GM18517 (cell line): Measurements from ENCODE around the gene ATF7.

Experiments
- ATAC-seq: cut with Tn5 transposase; IDR thresholded peaks from one replicate; pipeline ENCODE4 v1.9.1; 2021; ENCODE audit warnings: mild to moderate bottlenecking, moderate library complexity; ENCODE audit not compliant: unreplicated experiment

ATF7 gene

DNA sequence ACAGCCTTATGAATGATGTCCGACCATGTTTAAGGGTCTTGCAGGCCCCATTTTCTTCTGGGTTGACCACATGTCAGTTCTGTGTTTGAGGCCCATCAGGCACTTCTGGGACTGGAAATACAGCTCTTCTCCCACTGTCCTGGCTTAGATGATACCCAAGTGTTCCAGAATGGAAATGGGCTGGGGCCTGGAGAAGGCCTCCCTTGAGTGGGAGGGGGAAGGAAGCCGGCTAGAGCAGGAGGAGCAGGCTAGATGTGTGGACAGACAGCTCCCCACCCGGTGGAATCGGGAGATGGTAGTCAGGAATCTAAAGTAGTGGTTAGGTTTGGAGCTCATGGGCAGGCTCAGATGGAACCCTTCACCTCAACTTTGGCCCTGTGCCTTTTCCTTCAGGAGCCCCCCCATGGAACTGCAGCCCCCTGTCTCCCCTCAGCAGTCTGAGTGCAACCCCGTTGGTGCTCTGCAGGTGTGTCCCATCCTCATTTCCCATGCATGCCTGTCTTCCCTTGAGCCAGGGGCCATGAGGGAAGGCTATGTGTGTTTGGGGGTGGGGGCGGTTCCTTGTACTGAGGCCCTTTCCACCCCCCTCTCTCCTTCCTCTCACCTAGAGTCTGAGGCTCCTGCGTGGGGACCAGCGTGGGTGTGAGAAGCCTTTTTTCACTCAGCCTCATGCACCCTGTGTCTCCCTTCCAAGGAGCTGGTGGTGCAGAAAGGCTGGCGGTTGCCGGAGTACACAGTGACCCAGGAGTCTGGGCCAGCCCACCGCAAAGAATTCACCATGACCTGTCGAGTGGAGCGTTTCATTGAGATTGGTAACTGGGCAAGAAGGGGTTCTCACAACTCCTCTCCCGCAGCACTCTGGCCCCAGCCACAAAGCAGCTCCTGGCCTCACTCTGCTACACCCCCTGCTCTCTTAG is 121.9 kb downstream of the ATF7 start:
- no peak for ATAC-seq

DNA sequence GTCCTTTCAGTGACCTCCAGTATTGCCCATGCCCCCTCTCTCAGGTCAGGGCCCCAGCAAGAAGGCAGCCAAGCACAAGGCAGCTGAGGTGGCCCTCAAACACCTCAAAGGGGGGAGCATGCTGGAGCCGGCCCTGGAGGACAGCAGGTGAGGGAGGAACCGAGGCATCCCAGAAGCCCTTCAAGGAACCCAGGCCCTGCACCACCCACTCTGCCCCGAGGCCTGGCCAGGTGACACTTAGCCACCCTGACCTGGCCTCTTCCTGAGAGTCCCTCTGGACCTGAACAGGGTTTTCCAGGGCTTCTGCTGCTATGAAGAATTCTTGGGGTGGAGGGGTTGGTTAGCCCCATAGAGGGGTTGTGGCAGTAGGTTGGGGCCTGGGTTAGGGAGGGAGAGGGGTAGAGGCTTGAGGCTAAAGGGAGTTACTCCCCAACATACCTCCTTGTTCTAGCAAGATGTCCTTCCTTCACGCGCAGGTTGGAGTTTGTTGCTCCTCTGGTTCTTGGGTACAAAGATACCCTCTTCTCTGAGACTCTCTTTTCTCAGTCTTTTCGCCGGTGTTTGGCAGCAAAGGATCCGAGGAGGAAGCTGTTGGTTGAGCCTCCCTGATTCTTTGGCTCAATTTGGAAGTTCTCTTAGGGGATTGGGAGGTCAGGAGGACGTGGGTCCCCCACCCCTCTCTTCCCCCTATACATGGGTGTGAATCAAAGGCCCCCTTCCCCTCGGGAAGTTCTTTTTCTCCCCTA is 123.0 kb downstream of the ATF7 start:
- ATAC-seq, result no peak

GRCh38 chr12:53502331-53502730 is 123.9 kb downstream of the ATF7 start:
- ATAC-seq, result no peak

GRCh38 chr12:53501615-53502181 is 124.5 kb downstream of the ATF7 start:
- no peak for ATAC-seq

DNA sequence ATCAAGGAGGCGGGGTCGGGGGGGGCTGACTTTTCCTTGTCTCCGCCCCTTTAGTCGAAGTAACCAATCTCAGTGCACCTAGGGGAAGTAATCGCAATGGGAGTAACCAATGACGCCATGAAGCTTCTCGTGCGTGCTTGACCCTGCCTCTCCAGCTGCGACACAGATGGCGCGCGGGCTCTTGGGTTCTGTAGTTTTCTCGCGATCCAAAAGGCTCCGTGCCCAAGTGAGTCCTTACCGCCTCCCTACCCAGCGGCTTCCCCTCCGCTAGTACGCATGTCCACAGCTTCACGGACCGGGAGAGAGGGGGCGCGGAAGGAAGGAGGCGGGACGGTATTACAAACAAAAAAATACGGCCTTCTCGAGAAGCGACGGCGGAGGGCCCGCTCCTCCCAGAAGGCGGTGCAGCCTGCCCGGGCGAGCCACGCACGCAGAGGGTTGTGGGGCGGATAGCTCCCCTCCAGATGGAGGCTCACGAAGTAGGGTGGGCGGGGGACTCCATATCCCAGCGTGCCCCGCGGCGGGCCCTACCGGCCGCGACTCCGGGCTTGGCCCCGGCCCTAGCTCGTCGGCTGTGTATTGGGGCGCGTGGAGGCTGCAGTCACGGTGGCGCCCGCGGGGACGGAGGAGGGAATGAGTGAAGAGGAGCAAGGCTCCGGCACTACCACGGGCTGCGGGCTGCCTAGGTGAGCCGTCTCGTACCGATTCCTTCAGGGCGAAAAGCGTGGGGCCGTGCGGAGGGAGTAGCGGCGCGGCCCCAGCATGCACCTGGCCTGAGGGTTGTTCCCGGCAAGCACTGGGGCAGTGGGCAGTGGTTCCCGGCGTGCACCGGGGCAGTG is 125.2 kb downstream of the ATF7 start, which contains the start of gene TARBP2:
Gene TARBP2, plus strand, starts transcription at position 508 of the 839 bp plus-strand sequence. Its CDS starts 126 bp downstream, at position 634.
- peak; percentile 81 for ATAC-seq

DNA sequence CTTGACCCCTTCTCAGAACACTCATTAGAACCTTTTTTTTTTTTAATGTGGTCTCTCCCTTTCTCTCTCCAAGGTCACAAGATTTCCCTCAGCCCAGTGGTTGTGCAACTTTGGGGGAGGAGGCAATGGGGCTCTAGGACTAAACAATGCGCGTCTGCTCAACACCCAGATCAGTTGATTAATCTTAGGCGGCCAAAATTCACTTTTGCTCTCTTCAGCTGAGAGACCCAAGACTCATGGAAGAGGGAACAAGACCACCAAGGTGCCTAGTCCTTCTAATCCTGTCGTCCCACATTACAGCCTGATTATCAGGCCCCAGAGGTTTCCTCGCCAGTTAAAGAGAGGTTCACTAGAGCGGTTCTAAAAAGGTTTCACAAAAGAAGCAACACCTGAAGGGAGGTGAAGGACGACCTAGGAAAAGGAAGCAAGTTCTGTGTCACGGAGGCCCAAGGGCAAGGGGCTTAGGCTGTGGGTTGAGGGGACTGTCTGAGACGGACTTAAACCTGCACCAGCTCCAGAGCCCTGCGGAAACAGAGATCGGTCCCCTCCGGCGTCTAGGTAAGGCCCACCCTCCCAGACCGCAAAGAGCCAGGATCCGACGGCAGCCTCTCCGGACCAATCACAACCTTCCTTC is 125.9 kb downstream of the ATF7 start:
- no peak for ATAC-seq

- ATAC-seq, result no peak
Measured at GRCh38 chr12:53499266-53500141, 126.7 kb downstream of the ATF7 start, which contains the start of gene MAP3K12. Gene MAP3K12 (minus strand): TSS chr12:53499458. CDS start chr12:53487391, 12,067 bp downstream.

DNA sequence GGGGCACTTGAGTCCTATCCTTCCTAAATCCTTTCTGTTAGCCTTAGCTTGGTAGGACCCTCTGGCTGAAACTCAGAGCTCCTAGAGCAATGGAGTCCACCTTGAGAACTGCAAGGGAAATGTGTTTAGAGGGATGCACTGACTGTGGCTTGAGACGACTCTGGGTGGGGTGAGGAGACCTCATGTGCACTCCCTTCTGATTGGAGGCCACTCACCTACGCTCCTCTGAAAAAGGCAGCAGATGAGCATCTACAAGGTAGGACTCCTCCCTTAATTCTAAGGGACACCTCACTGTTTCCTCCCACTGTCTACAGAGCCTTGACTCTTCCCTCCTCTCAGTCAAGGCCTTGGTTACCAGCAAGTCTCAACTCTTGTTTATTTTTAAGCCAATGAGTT is 127.9 kb downstream of the ATF7 start:
- ATAC-seq, result no peak

- no peak for ATAC-seq
Measured at GRCh38 chr12:53497461-53497860, 128.7 kb downstream of the ATF7 start.

DNA sequence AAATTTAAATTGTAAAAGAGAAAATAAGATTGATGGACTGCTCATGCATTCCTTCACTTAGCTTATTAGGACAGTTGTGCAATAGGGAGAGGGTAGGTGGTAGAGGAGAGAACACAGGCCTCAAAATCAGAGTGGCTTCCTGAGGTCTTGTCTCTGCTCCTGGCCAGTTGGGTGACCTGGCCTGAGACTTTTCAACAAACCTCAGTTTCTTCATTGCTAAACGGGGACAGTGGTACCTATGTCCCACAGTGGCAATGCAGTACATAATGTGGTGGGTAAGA is 129.5 kb downstream of the ATF7 start:
- ATAC-seq, result no peak

DNA sequence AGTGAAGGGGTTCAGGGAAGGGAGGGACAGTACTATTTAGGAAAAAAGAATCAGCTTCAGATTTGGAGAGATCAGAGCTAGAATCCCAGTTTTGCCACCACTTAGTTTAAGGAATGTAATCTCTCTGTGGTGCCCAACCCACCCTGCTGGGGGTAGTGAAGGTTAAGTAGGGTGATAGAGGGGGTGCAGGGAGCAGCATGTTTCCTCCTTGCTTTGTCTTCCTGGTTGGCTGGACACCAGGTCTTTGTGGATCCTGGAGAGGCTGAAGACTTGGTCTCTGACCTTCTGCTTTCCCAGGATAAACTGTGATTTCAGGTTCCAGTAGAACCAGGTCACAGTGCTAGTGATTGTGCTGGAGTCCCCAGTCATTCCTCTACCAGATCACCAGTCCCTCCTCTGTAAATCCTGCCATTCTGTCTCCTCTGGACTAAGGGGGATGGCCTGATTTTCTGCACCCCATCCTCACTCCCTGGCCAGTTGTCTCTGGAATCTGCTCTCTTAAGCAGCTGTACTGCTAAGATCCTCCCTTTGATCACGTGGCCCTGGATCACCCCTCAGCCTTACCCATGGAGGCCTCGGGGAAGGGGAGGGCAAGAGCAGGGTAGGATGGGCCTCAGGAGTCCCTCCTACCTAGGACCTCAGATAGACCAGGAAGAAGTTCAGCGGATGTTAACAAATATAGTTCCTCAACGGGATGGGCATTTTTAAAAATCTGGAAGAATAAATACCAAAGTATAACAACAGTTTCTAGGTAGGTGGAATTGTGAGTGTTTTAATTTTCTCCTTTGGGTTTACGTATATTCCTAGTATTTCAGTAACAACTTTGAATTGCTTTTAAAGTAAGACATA is 130.1 kb downstream of the ATF7 start:
- no peak for ATAC-seq

DNA sequence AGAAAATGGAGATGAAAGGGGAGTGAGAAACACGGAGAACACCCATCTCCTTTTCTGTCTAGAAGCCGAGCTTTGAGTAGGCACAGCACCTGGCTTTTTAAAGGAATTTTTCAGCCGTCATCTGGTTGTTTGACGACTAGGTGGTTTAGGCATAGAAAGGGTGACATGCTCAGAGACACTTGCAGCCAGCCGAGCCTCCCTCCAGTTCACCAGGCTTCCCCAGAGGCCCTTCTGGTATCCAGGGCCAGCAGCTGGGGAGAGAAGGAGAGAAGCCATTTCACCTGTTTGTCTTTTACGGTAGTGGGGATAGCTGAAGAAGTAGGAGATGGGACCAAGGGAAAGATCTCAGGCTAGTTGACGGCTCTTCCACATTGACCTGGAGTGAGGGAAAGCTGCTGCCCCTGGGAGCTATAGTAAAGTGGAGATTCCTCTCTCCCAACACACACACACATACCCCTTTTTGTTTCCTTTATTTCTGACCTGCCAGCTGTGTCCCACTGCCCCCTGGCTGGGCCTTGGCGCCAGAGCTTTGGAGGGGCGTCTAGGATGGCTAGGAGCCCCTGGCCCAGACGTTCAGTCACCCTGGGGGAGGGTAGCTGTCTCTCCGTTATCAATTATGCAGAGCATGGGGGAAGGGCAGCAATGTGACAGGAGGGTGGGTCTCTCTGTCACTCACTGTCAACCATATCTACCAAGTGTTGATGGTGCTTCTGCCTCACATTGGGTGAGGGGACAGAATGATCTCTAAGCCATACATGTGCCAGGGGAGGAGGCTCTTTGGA is 132.4 kb downstream of the ATF7 start:
- ATAC-seq, result no peak

DNA sequence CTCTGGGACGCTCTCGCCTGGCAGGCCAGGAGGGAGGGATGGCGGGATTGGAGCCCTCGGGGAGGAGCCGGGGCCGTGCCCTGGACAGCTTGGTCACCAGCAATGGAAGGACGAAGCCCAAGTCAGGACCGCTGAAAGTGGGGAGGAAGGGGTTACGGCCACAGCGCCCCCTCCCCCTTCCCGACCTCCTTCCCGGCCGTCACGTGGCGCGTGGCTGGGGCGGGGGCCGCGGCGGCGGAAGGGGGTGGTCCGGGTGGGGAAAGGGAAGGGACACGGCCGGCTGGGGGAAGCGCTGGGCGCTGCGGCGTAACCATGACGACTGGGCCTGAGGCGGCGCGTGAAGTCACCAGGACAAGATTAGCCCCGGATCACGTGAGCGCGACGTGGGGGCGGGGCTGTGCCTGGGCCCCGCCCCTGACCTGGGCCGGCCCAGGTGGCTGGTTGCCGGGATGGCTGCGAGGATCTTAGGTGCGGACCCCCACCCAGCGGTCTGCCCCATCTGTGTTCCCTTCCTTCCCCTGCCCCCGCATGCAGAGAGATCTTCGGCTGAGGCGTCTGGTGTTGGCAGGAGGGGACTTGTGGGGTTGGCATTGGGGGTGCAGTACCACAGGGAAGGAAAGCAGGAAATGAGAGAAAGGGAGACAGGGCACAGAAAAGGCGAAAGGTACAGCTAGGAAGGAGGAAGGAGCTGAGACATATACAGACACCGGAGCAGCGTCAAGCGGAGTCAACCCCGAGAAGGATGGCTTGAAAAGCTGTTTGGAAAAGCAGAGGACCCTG is 133.2 kb downstream of the ATF7 start:
- no peak for ATAC-seq

GRCh38 chr12:53492188-53492587 is 134.0 kb downstream of the ATF7 start:
- no peak for ATAC-seq

GRCh38 chr12:53489242-53489864 is 136.8 kb downstream of the ATF7 start:
- no peak for ATAC-seq

DNA sequence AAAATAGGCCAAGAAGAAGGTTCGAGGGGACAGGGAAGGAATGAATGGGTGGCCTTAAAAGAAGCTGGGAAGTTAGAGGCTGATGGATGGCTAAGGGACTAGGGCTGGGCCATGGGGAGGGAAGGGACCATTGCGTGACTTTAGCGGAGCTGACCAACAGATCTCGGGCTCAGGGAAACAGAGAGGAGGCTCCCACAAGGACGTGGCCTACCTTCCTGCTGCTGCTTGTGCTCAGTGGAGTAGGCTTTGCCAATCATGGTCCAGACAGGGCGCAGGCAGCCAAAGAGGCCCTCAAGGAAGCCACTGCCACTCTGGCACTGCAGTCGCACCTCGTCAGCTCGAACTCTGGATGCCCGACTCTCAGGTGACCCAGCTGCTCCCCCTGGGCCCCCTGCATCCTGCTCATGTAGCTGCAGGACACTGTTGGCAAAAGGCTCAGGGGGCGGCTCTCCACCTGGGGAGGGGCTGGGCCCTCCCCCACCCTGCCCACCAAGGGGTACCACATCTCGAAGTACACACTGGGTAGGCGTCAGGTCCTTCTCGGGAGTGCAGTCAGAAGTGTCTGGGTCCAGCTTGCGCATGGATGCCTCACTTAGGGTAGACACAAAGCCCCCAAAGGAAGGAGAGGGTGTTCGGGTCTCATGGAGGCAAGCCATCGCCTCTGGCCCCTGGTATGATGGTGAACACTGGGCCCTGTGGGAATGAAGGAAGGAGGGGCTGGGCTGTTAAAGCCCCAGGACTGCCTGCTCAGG is 139.3 kb downstream of the ATF7 start:
- no peak for ATAC-seq
